ENCODE measurements around the gene ZSCAN12. TPM values are rescaled to one million over a fixed set of nuclear protein-coding genes. Genes with fewer than 3 reads are reported as not detected.
"Not testable (repeated sequence)": the region's sequence is repeated elsewhere in the genome, so short reads cannot be mapped to it uniquely, and the experiment has no call there.

Gene ZSCAN12
- 2.2 and 3.2 TPM in 2 replicates for total RNA-seq

GRCh38 chr6:28399350-28400121 is at the start of gene ZSCAN12:
TSS of gene ZSCAN12 (minus strand) at chr6:28399747. CDS start at chr6:28398405, 1,342 bp downstream.
- peak; percentile 83 to 84 for DNase-seq (ENCODE audit: low read depth in 2 of 2)

GRCh38 chr6:28449056-28449455 is 49.5 kb upstream of the ZSCAN12 start:
- no peak for DNase-seq (ENCODE audit: low read depth in 2 of 2)

GRCh38 chr6:28447512-28447906 is 48.0 kb upstream of the ZSCAN12 start:
- not testable (repeated sequence) for DNase-seq (ENCODE audit: low read depth in 2 of 2)

GRCh38 chr6:28446818-28447511 is 47.4 kb upstream of the ZSCAN12 start:
- DNase-seq (ENCODE audit: low read depth in 2 of 2), result no peak

- not testable (repeated sequence) for DNase-seq (ENCODE audit: low read depth in 2 of 2)
Measured at GRCh38 chr6:28444759-28445158, 45.2 kb upstream of the ZSCAN12 start.

- peak; percentile 59 to 72 for DNase-seq (ENCODE audit: low read depth in 2 of 2)
Measured at GRCh38 chr6:28443112-28443773, 43.7 kb upstream of the ZSCAN12 start, which contains the start of gene ZSCAN23. TSS of gene ZSCAN23 (minus strand) at chr6:28443491. CDS start at chr6:28436266, 7,225 bp downstream.

GRCh38 chr6:28442586-28442985 is 43.0 kb upstream of the ZSCAN12 start:
- no peak for DNase-seq (ENCODE audit: low read depth in 2 of 2)

GRCh38 chr6:28436404-28436803 is 36.9 kb upstream of the ZSCAN12 start:
- no peak for DNase-seq (ENCODE audit: low read depth in 2 of 2)

GRCh38 chr6:28433119-28433518 is 33.6 kb upstream of the ZSCAN12 start:
- no peak for DNase-seq (ENCODE audit: low read depth in 2 of 2)

GRCh38 chr6:28429781-28430180 is 30.2 kb upstream of the ZSCAN12 start:
- DNase-seq (ENCODE audit: low read depth in 2 of 2), result no peak

GRCh38 chr6:28425944-28426541 is 26.5 kb upstream of the ZSCAN12 start:
- DNase-seq (ENCODE audit: low read depth in 2 of 2), result no peak

- DNase-seq (ENCODE audit: low read depth in 2 of 2), result no peak
Measured at GRCh38 chr6:28424163-28424562, 24.6 kb upstream of the ZSCAN12 start.

GRCh38 chr6:28423546-28423945 is 24.0 kb upstream of the ZSCAN12 start:
- DNase-seq (ENCODE audit: low read depth in 2 of 2), result no peak

GRCh38 chr6:28413681-28414080 is 14.1 kb upstream of the ZSCAN12 start:
- DNase-seq (ENCODE audit: low read depth in 2 of 2), result no peak

GRCh38 chr6:28410767-28411166 is 11.2 kb upstream of the ZSCAN12 start:
- DNase-seq (ENCODE audit: low read depth in 2 of 2), result no peak

GRCh38 chr6:28408076-28408802 is 8.7 kb upstream of the ZSCAN12 start:
- DNase-seq (ENCODE audit: low read depth in 2 of 2), result no peak

- no peak for DNase-seq (ENCODE audit: low read depth in 2 of 2)
Measured at GRCh38 chr6:28407401-28407800, 7.9 kb upstream of the ZSCAN12 start.

- not testable (repeated sequence) for DNase-seq (ENCODE audit: low read depth in 2 of 2)
Measured at GRCh38 chr6:28403923-28404322, 4.4 kb upstream of the ZSCAN12 start.

- no peak for DNase-seq (ENCODE audit: low read depth in 2 of 2)
Measured at GRCh38 chr6:28402197-28402596, 2.6 kb upstream of the ZSCAN12 start.

GRCh38 chr6:28401172-28401571 is 1.6 kb upstream of the ZSCAN12 start:
- peak in 1 of 2 donors; percentile 22 for DNase-seq (ENCODE audit: low read depth in 2 of 2)

GRCh38 chr6:28400122-28400451 is 540 bp upstream of the ZSCAN12 start:
- DNase-seq (ENCODE audit: low read depth in 2 of 2), result no peak

Data from lung microvascular endothelial cell (primary cell).